PC-3 (cell line): ENCODE data around the gene SLC6A7.

Experiments used
- EZH2 ChIP-seq: fragments of 300-600 bp; sonication (generic); IDR thresholded peaks from one replicate; pipeline ENCODE4 v1.6.1; 2017; ENCODE audit warnings: antibody characterized with exemption, mild to moderate bottlenecking, low read length; ENCODE audit not compliant: unreplicated experiment
- EZH2phosphoT487 ChIP-seq: fragments of 300-600 bp; sonication (generic); IDR thresholded peaks from 2 replicates; pipeline ENCODE4 v1.6.1; 2018; ENCODE audit warnings: mild to moderate bottlenecking, antibody characterized with exemption, low read length, borderline replicate concordance
- TF ChIP-seq, protein P1 (sequence below): fragments of 300-600 bp; sonication (generic); conservative IDR thresholded peaks from 2 replicates; pipeline ENCODE4 v1.5.1; 2017; ENCODE audit warnings: antibody characterized with exemption, low read depth, mild to moderate bottlenecking, low read length

GRCh38 chr5:150175076-150175475 lies 14.8 kb upstream of the SLC6A7 start:
- TF ChIP-seq, protein P1, sequence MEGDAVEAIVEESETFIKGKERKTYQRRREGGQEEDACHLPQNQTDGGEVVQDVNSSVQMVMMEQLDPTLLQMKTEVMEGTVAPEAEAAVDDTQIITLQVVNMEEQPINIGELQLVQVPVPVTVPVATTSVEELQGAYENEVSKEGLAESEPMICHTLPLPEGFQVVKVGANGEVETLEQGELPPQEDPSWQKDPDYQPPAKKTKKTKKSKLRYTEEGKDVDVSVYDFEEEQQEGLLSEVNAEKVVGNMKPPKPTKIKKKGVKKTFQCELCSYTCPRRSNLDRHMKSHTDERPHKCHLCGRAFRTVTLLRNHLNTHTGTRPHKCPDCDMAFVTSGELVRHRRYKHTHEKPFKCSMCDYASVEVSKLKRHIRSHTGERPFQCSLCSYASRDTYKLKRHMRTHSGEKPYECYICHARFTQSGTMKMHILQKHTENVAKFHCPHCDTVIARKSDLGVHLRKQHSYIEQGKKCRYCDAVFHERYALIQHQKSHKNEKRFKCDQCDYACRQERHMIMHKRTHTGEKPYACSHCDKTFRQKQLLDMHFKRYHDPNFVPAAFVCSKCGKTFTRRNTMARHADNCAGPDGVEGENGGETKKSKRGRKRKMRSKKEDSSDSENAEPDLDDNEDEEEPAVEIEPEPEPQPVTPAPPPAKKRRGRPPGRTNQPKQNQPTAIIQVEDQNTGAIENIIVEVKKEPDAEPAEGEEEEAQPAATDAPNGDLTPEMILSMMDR: no peak
- TF ChIP-seq EZH2 (no peak), EZH2phosphoT487 (no peak)
